ENCODE measurements around the gene KRT15. TPM values are rescaled to one million over a fixed set of nuclear protein-coding genes. Genes with fewer than 3 reads are reported as not detected.

KRT15 gene
- polyA plus RNA-seq, 3 donors: 0.03 TPM; not detected in 2

DNA sequence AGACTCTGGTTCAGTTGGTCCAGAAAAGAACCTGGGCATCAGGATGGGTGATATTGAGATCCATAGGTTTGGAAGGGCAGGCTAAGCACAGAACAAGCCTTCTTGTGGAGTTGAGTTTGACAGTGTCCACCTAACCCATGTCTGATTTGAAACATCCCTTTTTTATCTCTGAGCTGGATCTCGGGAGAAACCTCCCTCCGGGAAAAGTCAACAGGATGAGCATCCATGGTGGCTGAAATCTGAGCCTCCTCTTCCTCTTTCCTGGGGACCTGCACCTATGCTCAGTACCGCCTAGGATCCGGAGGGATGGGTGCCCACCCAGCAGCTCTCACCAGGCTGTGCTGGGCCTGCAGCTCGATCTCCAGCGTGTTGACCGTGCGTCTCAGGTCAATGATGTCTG lies 54.9 kb downstream of the KRT15 start:
- Histone ChIP-seq H4K20me1 (ENCODE audit: insufficient read depth, low read length) (no peaks in the 10 kb centered on the region), H3K9ac (ENCODE audit: insufficient read depth, low read length, poor library complexity, severe bottlenecking) (no peak overlapping the region), H3K27me3 (ENCODE audit: control insufficient read depth in 2 of 2, insufficient read depth in 2 of 2, low read length in 2 of 2) (peaks cover 0 to 2% of the 10 kb centered on the region in 2 donors), H3K4me2 (replicated peaks; ENCODE audit: extremely low read depth, low read length, poor library complexity, severe bottlenecking) (no peak overlapping the region), H3K27ac (ENCODE audit: low read depth in 1 of 2, low read length in 2 of 2) (no peak overlapping the region), H3K79me2 (ENCODE audit: insufficient read depth, low read length) (no peaks in the 10 kb centered on the region), H2AFZ (ENCODE audit: insufficient read depth, low read depth, low read length, poor library complexity, severe bottlenecking) (no peak overlapping the region), H3K36me3 (replicated peaks in 1 of 2; ENCODE audit: control insufficient read depth in 1 of 2, insufficient read depth in 2 of 2, low read length in 2 of 2) (no peaks in the 10 kb centered on the region), H3K9me3 (replicated peaks in 1 of 2; ENCODE audit: control insufficient read depth in 1 of 2, insufficient read depth in 1 of 2, low read length in 2 of 2) (no peaks in the 10 kb centered on the region), H3K4me3 (replicated peaks in 1 of 3; ENCODE audit: low read depth in 2 of 3, low read length in 3 of 3) (no peak overlapping the region), H3K4me1 (ENCODE audit: control insufficient read depth in 1 of 2, insufficient read depth in 2 of 2, low read length in 2 of 2) (no peaks in the 10 kb centered on the region)
- Mint-ChIP-seq H3K4me3 (no peak overlapping the region), H3K9me3 (peaks cover 0 to 5% (median 0%) of the 10 kb centered on the region in 7 donors), H3K27me3 (ENCODE audit: low read depth in 3 of 3) (peaks cover 6 to 13% (median 10%) of the 10 kb centered on the region in 3 donors), H3K27ac (no peak overlapping the region), H3K36me3 (no peaks in the 10 kb centered on the region), H3K4me1 (no peaks in the 10 kb centered on the region)
- intact Hi-C loops (cut with micrococcal nuclease): no loop called here
- TF ChIP-seq, protein P1, sequence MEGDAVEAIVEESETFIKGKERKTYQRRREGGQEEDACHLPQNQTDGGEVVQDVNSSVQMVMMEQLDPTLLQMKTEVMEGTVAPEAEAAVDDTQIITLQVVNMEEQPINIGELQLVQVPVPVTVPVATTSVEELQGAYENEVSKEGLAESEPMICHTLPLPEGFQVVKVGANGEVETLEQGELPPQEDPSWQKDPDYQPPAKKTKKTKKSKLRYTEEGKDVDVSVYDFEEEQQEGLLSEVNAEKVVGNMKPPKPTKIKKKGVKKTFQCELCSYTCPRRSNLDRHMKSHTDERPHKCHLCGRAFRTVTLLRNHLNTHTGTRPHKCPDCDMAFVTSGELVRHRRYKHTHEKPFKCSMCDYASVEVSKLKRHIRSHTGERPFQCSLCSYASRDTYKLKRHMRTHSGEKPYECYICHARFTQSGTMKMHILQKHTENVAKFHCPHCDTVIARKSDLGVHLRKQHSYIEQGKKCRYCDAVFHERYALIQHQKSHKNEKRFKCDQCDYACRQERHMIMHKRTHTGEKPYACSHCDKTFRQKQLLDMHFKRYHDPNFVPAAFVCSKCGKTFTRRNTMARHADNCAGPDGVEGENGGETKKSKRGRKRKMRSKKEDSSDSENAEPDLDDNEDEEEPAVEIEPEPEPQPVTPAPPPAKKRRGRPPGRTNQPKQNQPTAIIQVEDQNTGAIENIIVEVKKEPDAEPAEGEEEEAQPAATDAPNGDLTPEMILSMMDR (IDR thresholded peaks at IDR 0.05): no peak
- 100% methylated on average over 6 of the region's 8 CpGs for WGBS (ENCODE audit: insufficient coverage)
- no peak for DNase-seq

Small RNA genes lying within 50 kb of the gene (small RNA-seq; reads per million reads assigned to genes)
- gene RNU2-32P (ENCODE audit: insufficient read length, low read depth): 2.8 reads per million, percentile 19 among the genes with 10 or more reads in this experiment

Other genes with a start within 250 kb of the KRT15 start
- not detected for gene KRTAP9-7, start 243.2 kb downstream of the KRT15 start, polyA plus RNA-seq
- not detected for gene KRTAP29-1, start 216.0 kb downstream of the KRT15 start, polyA plus RNA-seq
- not detected for gene KRTAP16-1, start 209.6 kb downstream of the KRT15 start, polyA plus RNA-seq
- gene KRTAP17-1, start 203.2 kb downstream of the KRT15 start, polyA plus RNA-seq: not detected
- not detected for gene KRT33A, start 168.1 kb downstream of the KRT15 start, polyA plus RNA-seq
- not detected for gene KRT33B, start 149.1 kb downstream of the KRT15 start, polyA plus RNA-seq
- not detected for gene KRT34, start 136.6 kb downstream of the KRT15 start, polyA plus RNA-seq
- not detected for gene KRT31, start 121.3 kb downstream of the KRT15 start, polyA plus RNA-seq
- gene KRT37, start 94.3 kb downstream of the KRT15 start, polyA plus RNA-seq: not detected
- not detected for gene KRT38, start 77.9 kb downstream of the KRT15 start, polyA plus RNA-seq
- not detected for gene KRT32, start 51.5 kb downstream of the KRT15 start, polyA plus RNA-seq
- gene KRT35, start 37.7 kb downstream of the KRT15 start, polyA plus RNA-seq: not detected
- gene KRT36, start 29.0 kb downstream of the KRT15 start, polyA plus RNA-seq: under 1 TPM; 0.24 to 0.87 (median 0.25) TPM
- gene KRT13, start 13.3 kb downstream of the KRT15 start, polyA plus RNA-seq: not detected
- gene KRT19, start 9.4 kb upstream of the KRT15 start, polyA plus RNA-seq: not detected
- gene KRT9, start 53.2 kb upstream of the KRT15 start, polyA plus RNA-seq: not detected
- not detected for gene KRT14, start 68.0 kb upstream of the KRT15 start, polyA plus RNA-seq
- not detected for gene KRT16, start 93.9 kb upstream of the KRT15 start, polyA plus RNA-seq
- under 1 TPM in 1 of 3 donors, not detected in 2; 0.49 TPM for gene KRT17, start 105.7 kb upstream of the KRT15 start, polyA plus RNA-seq
- 1,000 to 10,000 TPM; 1,176 to 1,536 (median 1,425) TPM for gene EIF1, start 170.0 kb upstream of the KRT15 start, polyA plus RNA-seq
- gene GAST, start 193.4 kb upstream of the KRT15 start, polyA plus RNA-seq: not detected
- not detected for gene HAP1, start 215.8 kb upstream of the KRT15 start, polyA plus RNA-seq